HepG2 (cell line): ENCODE data around the gene AGAP6. TPM values are rescaled to one million over a fixed set of nuclear protein-coding genes. Genes with fewer than 3 reads are reported as not detected.
"Not testable (repeated sequence)": the region's sequence is repeated elsewhere in the genome, so short reads cannot be mapped to it uniquely, and the experiment has no call there.

Experiments
- ARNTL ChIP-seq: sonication (generic); formaldehyde crosslinking; IDR thresholded peaks from 2 replicates; pipeline ENCODE4 v1.4.0; 2020; ENCODE audit warnings: mild to moderate bottlenecking, missing genetic modification reagents
- BRD4 ChIP-seq: sonication (generic); formaldehyde crosslinking; IDR thresholded peaks from 2 replicates; pipeline ENCODE4 v1.4.0; 2020; ENCODE audit warnings: missing genetic modification reagents
- CTCF ChIP-seq: sonication (generic); formaldehyde crosslinking; IDR thresholded peaks from 2 replicates; pipeline ENCODE4 v1.5.0; 2020; ENCODE audit warnings: mild to moderate bottlenecking, missing genetic modification reagents, moderate library complexity
- GATAD2A ChIP-seq: IDR thresholded peaks from 2 replicates; pipeline ENCODE4 v1.6.1; 2016
- IKZF4 ChIP-seq: sonication (generic); formaldehyde crosslinking; IDR thresholded peaks from 2 replicates; pipeline ENCODE4 v1.5.1; 2020; ENCODE audit warnings: borderline replicate concordance, mild to moderate bottlenecking, low read depth, missing genetic modification reagents; ENCODE audit errors: not compliant biosample characterization
- NR2F6 ChIP-seq, 2 experiments: IDR thresholded peaks; 2 replicates each; pipeline ENCODE4 v1.6.1; 2016; ENCODE audit warnings: antibody characterized with exemption in 1 of 2, mild to moderate bottlenecking in 1 of 2
- PCBP1 ChIP-seq: fragments of 200-400 bp; formaldehyde crosslinking; IDR thresholded peaks from 2 replicates; pipeline ENCODE4 v1.6.1; 2017; ENCODE audit warnings: mild to moderate bottlenecking, low read depth, low read length, borderline replicate concordance
- REPIN1 ChIP-seq: sonication (generic); formaldehyde crosslinking; IDR thresholded peaks from 2 replicates; pipeline ENCODE4 v1.8.0; 2022; ENCODE audit warnings: missing genetic modification reagents, low read depth, mild to moderate bottlenecking, borderline replicate concordance
- SIN3B ChIP-seq: fragments of 150-350 bp; IDR thresholded peaks from 2 replicates; pipeline ENCODE4 v1.6.1; 2014; ENCODE audit warnings: low read length
- SRY ChIP-seq: sonication (generic); formaldehyde crosslinking; IDR thresholded peaks from 2 replicates; pipeline ENCODE4 v1.8.0; 2022; ENCODE audit warnings: mild to moderate bottlenecking, missing genetic modification reagents
- TEAD3 ChIP-seq: optimal IDR thresholded peaks from 2 replicates; pipeline ENCODE3; 2016; ENCODE audit warnings: borderline replicate concordance
- ZFP90 ChIP-seq: sonication (generic); formaldehyde crosslinking; IDR thresholded peaks from 2 replicates; pipeline ENCODE4 v1.8.0; 2022; ENCODE audit warnings: missing genetic modification reagents, mild to moderate bottlenecking, inconsistent platforms, borderline replicate concordance
- ZFY ChIP-seq: sonication (generic); formaldehyde crosslinking; IDR thresholded peaks from 2 replicates; pipeline ENCODE4 v1.4.0; 2020; ENCODE audit warnings: missing genetic modification reagents
- ZNF33A ChIP-seq: sonication (generic); formaldehyde crosslinking; IDR thresholded peaks from 2 replicates; pipeline ENCODE4 v1.5.1; 2020; ENCODE audit warnings: missing genetic modification reagents, mild to moderate bottlenecking, moderate library complexity, borderline replicate concordance
- ZNF407 ChIP-seq: sonication (generic); formaldehyde crosslinking; IDR thresholded peaks from one replicate; pipeline ENCODE4 v1.5.1; 2020; ENCODE audit warnings: mild to moderate bottlenecking, missing genetic modification reagents; ENCODE audit errors: not compliant biosample characterization
- ZNF441 ChIP-seq: sonication (generic); formaldehyde crosslinking; IDR thresholded peaks from 2 replicates; pipeline ENCODE4 v1.7.0; 2021; ENCODE audit warnings: missing genetic modification reagents, borderline replicate concordance
- ZNF451 ChIP-seq: sonication (generic); formaldehyde crosslinking; IDR thresholded peaks from 2 replicates; pipeline ENCODE4 v1.5.0; 2020; ENCODE audit warnings: mild to moderate bottlenecking, missing genetic modification reagents
- polyA plus RNA-seq, 8 experiments: library from polyadenylated mRNA; depleted of rRNA in 3 of 8; stranded (reverse) in 7 of 8; unstranded in 1 of 8; fragments of >200 nt; fragmentation: Illumina TruSeq in 4 of 8; extraction: Trizol in 4 of 8; gene quantifications; 2 replicates each; pipeline versions ENCODE4 v1.2.1 to v1.2.3, GENCODE V29; 2011 to 2016; ENCODE audit warnings: low read depth in 4 of 8, missing spikeins in 1 of 8, mixed read lengths in 1 of 8; ENCODE audit not compliant: insufficient read depth in 1 of 8
- total RNA-seq, 5 experiments: library from RNA; depleted of rRNA; stranded (reverse); fragments of >200 nt; fragmentation: Illumina TruSeq; extraction: Trizol; gene quantifications; 2 replicates each; pipeline ENCODE4 v1.2.3, GENCODE V29; 2016; ENCODE audit warnings: low read depth in 1 of 5
- TF ChIP-seq, protein P1 (sequence below): sonication (generic); formaldehyde crosslinking; IDR thresholded peaks from 2 replicates; pipeline ENCODE4 v1.8.1; 2023; ENCODE audit warnings: missing genetic modification reagents, mild to moderate bottlenecking, borderline replicate concordance

Gene AGAP6
- total and polyA plus RNA-seq, 2 of the 13 experiments (the other 11 are each of a cell fraction or from before 2014, with no cell fraction given) = 7.7 to 19.5 TPM

- TF ChIP-seq TEAD3 (CRISPR knock-in tag) (peak; percentile 74), ZNF407 (CRISPR knock-in tag) (peak; percentile 59), REPIN1 (CRISPR knock-in tag) (peak; percentile 84), NR2F6 (CRISPR knock-in tag; IDR thresholded peaks at IDR 0.05) (peak; percentile 16; the same call in 1 of the 2 replicates), SIN3B (0 out of 2 replicates have a peak, but pooled peaks have one; percentile 42), ZNF451 (CRISPR knock-in tag) (peak; percentile 63; the same call in 1 of the 2 replicates), ZFY (CRISPR knock-in tag) (peak; percentile 92), CTCF (CRISPR knock-in tag) (peak; percentile 20), ARNTL (CRISPR knock-in tag) (peak; percentile 51; the same call in 1 of the 2 replicates), BRD4 (CRISPR knock-in tag) (peak; percentile 11; the same call in 1 of the 2 replicates), ZFP90 (CRISPR knock-in tag) (peak; percentile 84), SRY (CRISPR knock-in tag) (0 out of 2 replicates have a peak, but pooled peaks have one; percentile 34), ZNF441 (CRISPR knock-in tag) (peak; percentile 55; the same call in 1 of the 2 replicates), PCBP1 (0 out of 2 replicates have a peak, but pooled peaks have one; percentile 39), IKZF4 (peak; percentile 42), GATAD2A (0 out of 2 replicates have a peak, but pooled peaks have one; percentile 34), ZNF33A (CRISPR knock-in tag) (0 out of 2 replicates have a peak, but pooled peaks have one; percentile 36)
- not testable (repeated sequence) for TF ChIP-seq NR2F6 (IDR thresholded peaks at IDR 0.05)
- TF ChIP-seq, protein P1, sequence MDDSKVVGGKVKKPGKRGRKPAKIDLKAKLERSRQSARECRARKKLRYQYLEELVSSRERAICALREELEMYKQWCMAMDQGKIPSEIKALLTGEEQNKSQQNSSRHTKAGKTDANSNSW (CRISPR knock-in tag) = peak; percentile 45; the same call in 1 of the 2 replicates
Measured at GRCh38 chr10:49941447-49942338, 46.5 kb upstream of the AGAP6 start, which contains the start of the genes PARG and TIMM23B (continued).
